Stomach (tissue), 9 donors: ENCODE data around the gene MLYCD. TPM values are rescaled to one million over a fixed set of nuclear protein-coding genes. Genes with fewer than 3 reads are reported as not detected.

Experiments
- DNase-seq, 2 donors: peaks; one replicate each; pipeline versions ENCODE4 v3.0.0 to v3.0.0-alpha.2; 2013 to 2019
- H3K27ac ChIP-seq, 5 donors: fragments of 200-600 bp in 4 of 5; sonication (generic) in 4 of 5; one replicate each; pipeline ENCODE4 v1.5.1; 2013 to 2019; ENCODE audit warnings: mild to moderate bottlenecking in 1 of 5, moderate library complexity in 1 of 5
- H3K27me3 ChIP-seq, 3 donors: fragments of 200-600 bp; sonication (generic); one replicate each; pipeline ENCODE4 v1.5.1; 2017 to 2019; ENCODE audit warnings: mixed run types in 1 of 3
- H3K36me3 ChIP-seq, 4 donors: fragments of 200-600 bp; sonication (generic); 1 replicate in 3 of 4; 2 replicates in 1 of 4; pipeline ENCODE4 v1.5.1; 2016 to 2019
- H3K4me1 ChIP-seq, 4 donors: fragments of 200-600 bp; sonication (generic); one replicate each; pipeline ENCODE4 v1.5.1; 2016 to 2019
- H3K4me3 ChIP-seq, 4 donors: fragments of 200-600 bp; sonication (generic) in 3 of 4; one replicate each; pipeline ENCODE4 v1.5.1; 2016 to 2019; ENCODE audit warnings: mild to moderate bottlenecking in 1 of 4
- H3K9me3 ChIP-seq, 4 donors: fragments of 200-600 bp; sonication (generic); one replicate each; pipeline ENCODE4 v1.5.1; 2016 to 2019
- CTCF ChIP-seq, 7 experiments: fragments of 450-650 bp in 4 of 7; fragments of 200-600 bp in 3 of 7; sonication (generic) in 3 of 7; IDR thresholded peaks; one replicate each; pipeline ENCODE4 v1.5.1; 2016 to 2019; ENCODE audit warnings: antibody characterized with exemption in 7 of 7, control low read depth in 2 of 7, mild to moderate bottlenecking in 1 of 7
- EP300 ChIP-seq: sonication (generic); formaldehyde crosslinking; IDR thresholded peaks from one replicate; pipeline ENCODE4 v1.6.1; 2017; ENCODE audit warnings: antibody characterized with exemption
- POLR2A ChIP-seq, 4 donors: fragments of 450-650 bp; IDR thresholded peaks; one replicate each; pipeline ENCODE4 v1.6.1; 2016; ENCODE audit warnings: antibody characterized with exemption in 4 of 4, control low read depth in 2 of 4, mild to moderate bottlenecking in 1 of 4, moderate library complexity in 1 of 4
- POLR2AphosphoS5 ChIP-seq, 3 donors: sonication (generic); formaldehyde crosslinking; IDR thresholded peaks; one replicate each; pipeline ENCODE4 v1.6.1; 2016; ENCODE audit warnings: antibody characterized with exemption in 3 of 3
- WGBS, 5 donors: extraction: QIAGEN DNeasy Blood & Tissue Kit in 3 of 5; methylation state at CpG; one replicate each; pipeline versions ENCODE4 v1.1.5 to v1.1.7; 2013 to 2018; 5-methylcytosine and 5-hydroxymethylcytosine counted together
- intact Hi-C: fragments of 100-400 bp; cut with DNase I; formaldehyde crosslinking; loops from one replicate; pipeline ENCODE4 v1.15.1; 2023; ENCODE audit warnings: low total_unique reads
- polyA plus RNA-seq, 3 donors: library from polyadenylated mRNA; stranded (reverse); fragments of 200-250 nt; gene quantifications; one replicate each; pipeline ENCODE4 v1.2.3, GENCODE V29; 2013
- total RNA-seq, 5 donors: library from RNA; depleted of rRNA; stranded (reverse); fragments of >200 nt; gene quantifications; one replicate each; pipeline versions ENCODE4 v1.1.0 to v1.2.3, GENCODE V29; 2014 to 2016
- donor health status: healthy with polysubstance abuse.
- donor health status: Bipolar disorder and iron deficiency.
- donor health status: healthy.

MLYCD gene
- total and polyA plus RNA-seq, 8 donors: 2.9 to 43.8 (median 14.4) TPM

DNA sequence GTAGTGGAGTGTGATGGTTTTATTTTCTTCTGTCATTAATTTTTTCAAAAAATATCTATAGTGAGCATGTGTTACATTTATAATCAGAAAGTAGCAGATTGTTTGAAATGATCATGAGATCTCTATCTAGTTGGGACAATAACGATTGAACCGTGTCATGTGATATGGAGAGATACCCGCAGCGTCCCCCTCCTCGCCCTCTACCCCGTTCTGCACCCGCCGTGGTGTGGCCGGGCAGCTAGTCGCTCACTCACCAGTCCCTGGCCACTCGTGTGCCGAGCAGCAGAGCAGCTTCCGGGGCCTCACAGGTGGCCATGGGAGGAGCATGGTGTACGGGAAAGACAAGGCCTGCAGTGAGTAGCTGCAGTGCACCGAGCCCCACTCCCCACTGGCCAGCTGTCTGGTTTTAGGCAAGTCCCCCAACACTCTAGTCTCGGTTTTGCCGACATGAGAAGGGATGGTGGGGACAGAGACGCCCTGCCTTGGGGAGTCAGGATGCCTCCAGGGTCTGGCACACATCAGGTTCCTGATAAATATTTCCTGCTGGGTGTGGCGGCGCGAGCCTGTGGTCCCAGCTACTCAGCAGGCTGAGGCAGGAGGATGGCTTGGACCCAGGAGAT, 15.3 kb downstream of the MLYCD start:
- no peak for DNase-seq
- Histone ChIP-seq H3K4me3 (no peak overlapping the region), H3K36me3 (peaks cover 79 to 100% (median 98%) of the 10 kb centered on the region in 4 donors), H3K9me3 (no peaks in the 10 kb centered on the region), H3K4me1 (peaks cover 0 to 6% (median 0%) of the 10 kb centered on the region in 4 donors), H3K27ac (no peak overlapping the region), H3K27me3 (no peaks in the 10 kb centered on the region)
- intact Hi-C loops: no loop called here
- TF ChIP-seq POLR2A (IDR thresholded peaks at IDR 0.05): no peak
- no peak for TF ChIP-seq CTCF (IDR thresholded peaks at IDR 0.05)
- TF ChIP-seq EP300: no peak
- TF ChIP-seq POLR2AphosphoS5 (IDR thresholded peaks at IDR 0.05): no peak
- WGBS, 5 donors: 86 to 91% (median 91%) methylated on average over 20 to 21 of the region's 21 CpGs

- Histone ChIP-seq H3K36me3 (peaks cover 87 to 100% (median 98%) of the 10 kb centered on the region in 4 donors), H3K27me3 (no peaks in the 10 kb centered on the region), H3K4me3 (no peak overlapping the region), H3K27ac (no peak overlapping the region), H3K4me1 (peaks cover 0 to 6% (median 0%) of the 10 kb centered on the region in 4 donors), H3K9me3 (no peaks in the 10 kb centered on the region)
- no peak for DNase-seq
- no peak for TF ChIP-seq POLR2AphosphoS5 (IDR thresholded peaks at IDR 0.05)
- TF ChIP-seq CTCF (IDR thresholded peaks at IDR 0.05): no peak
- no peak for TF ChIP-seq POLR2A (IDR thresholded peaks at IDR 0.05)
- TF ChIP-seq EP300: no peak
- intact Hi-C loops: no loop called here
- 93 to 98% (median 96%) methylated on average over 18 to 22 of the region's 22 CpGs for WGBS, 5 donors
Observed at GRCh38 chr16:83915081-83915480, 16.2 kb downstream of the MLYCD start.

GRCh38 chr16:83915491-83915890, 16.6 kb downstream of the MLYCD start:
- H3K36me3 ChIP-seq: peaks cover 86 to 100% (median 98%) of the 10 kb centered on the region in 4 donors
- WGBS, 5 donors: 89 to 96% (median 94%) methylated on average over 12 to 14 of the region's 14 CpGs
- intact Hi-C loops: no loop called here

More at GRCh38 chr16:83915491-83915890, 16.6 kb downstream of the MLYCD start:
- Histone ChIP-seq H3K4me3 (no peak overlapping the region), H3K9me3 (no peaks in the 10 kb centered on the region), H3K27ac (no peak overlapping the region), H3K27me3 (no peaks in the 10 kb centered on the region), H3K4me1 (peaks cover 0 to 6% (median 0%) of the 10 kb centered on the region in 4 donors)
- no peak for TF ChIP-seq POLR2A (IDR thresholded peaks at IDR 0.05)
- TF ChIP-seq CTCF (IDR thresholded peaks at IDR 0.05): no peak
- TF ChIP-seq POLR2AphosphoS5 (IDR thresholded peaks at IDR 0.05): no peak
- TF ChIP-seq EP300: no peak
- no peak for DNase-seq
